NOMO-1 treated with dmso at 0.1 percent for 144 hours (cell line): Measurements from ENCODE around the gene ZNF821.
"Not testable (repeated sequence)": the region's sequence is repeated elsewhere in the genome, so short reads cannot be mapped to it uniquely, and the experiment has no call there.

Experiments
- DNase-seq: peaks from one replicate; lab custom pipeline; 2025; ENCODE audit not compliant: unreplicated experiment; lab: John Stamatoyannopoulos, UW

Gene ZNF821

GRCh38 chr16:71863995-71864394 lies 20.0 kb downstream of the ZNF821 start:
- no peak for DNase-seq

- no peak for DNase-seq
Measured at GRCh38 chr16:71859762-71860521, 24.0 kb downstream of the ZNF821 start.

DNA sequence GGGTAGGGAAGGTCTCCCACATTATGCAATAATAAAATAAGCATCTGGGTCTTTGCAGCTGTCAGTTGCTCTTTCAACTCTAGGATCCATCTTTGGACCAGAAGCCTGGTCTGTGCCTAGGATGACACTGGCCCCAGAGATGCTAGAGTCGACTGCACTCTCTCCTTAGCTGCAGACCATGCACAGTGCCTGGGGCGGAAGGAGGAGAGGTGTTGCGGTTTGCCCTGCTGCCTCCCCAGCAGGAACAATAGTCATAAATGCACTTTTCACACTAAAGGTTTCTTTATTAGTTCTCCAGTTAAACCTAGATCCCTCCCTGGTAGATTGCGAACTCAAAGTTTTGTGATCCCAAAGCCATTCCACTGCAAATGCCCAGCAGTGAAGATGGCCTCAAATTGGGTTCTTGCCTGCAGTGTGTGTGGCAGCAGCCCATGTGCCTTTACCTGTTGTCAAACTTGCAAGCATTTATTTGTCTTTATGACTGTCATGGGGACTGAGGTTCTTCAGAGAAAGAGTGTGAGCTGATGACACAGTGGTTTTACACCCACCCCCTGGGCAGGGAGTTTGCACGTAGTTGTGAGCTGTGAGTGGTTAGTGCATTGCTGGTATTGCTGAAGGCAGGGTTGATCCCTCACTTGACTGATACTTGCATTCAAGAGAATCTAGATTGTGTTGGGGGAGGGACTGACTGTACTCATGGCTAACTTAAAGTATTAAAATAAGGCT lies 27.9 kb downstream of the ZNF821 start:
- no peak for DNase-seq

DNA sequence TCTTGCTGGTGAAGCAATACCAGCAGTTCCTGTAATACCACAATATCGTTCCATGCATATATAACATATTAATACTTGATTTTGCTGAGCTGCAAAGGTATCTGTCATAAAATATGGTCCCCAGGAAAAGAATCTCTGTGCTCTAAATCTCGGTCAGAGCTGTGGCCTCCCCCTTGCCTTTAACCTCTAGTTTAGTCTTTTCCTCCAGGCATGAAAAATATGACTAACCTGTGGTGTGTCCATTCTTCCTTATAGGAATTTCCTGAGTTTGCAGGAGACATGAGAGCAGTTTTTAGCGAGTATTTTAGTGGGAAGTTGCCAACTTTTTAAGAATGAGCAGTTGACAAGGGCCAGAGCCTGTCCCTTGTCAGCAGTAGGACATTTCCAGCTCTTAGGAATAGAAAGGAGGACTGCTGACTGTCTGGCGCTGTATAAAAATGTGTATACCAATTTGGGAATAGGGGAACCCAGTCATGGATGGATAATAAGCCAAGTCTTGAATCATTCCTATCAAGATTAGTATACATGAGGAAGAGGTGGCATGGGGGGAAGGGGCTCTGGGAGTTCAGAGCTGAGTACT lies 29.5 kb downstream of the ZNF821 start:
- no peak for DNase-seq

GRCh38 chr16:71853413-71853812 lies 30.6 kb downstream of the ZNF821 start:
- DNase-seq = no peak

DNA sequence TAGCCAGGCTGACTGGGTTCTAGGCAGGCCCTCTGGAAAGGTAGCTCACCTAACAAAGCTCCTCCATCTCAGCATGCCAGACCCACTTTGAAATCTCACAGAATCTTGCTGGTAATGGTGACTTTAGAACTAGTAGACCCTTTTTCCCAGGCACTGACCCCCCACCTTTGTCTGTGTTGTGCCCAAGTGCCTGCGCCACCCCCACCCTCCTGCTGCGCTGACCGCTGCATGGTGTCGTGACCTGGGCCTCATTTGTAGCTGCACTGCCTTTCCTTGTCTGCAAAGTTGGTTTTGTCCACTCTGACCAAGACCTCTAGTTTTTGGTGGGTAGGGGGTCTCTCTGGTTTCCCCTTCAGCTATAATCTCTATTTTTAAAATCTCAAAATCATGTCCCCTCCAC lies 31.4 kb downstream of the ZNF821 start:
- DNase-seq = no peak

- DNase-seq = no peak
Measured at GRCh38 chr16:71852158-71852557, 31.8 kb downstream of the ZNF821 start.

GRCh38 chr16:71851746-71852145 lies 32.2 kb downstream of the ZNF821 start:
- no peak for DNase-seq

- no peak for DNase-seq
Measured at GRCh38 chr16:71848622-71849021, 35.4 kb downstream of the ZNF821 start.

DNA sequence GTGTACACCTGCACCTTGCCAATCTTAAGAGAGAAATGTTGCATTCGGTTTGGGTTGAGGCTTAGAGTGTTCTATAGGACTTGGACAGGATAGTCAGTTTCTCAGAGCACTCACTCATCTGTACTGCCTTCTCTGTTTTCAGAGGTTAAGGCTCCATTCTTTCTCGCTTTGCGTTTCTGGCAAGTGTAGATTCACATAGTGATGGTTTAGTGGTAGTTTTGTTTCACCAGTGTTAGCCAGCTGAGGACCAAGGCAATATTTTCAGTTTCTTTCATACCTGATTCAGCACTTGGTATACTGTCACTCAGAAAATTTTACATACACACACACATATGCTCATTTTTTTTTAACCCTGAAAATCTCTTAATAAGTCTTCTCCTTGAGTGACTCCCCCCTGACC lies 36.9 kb downstream of the ZNF821 start:
- DNase-seq = no peak

GRCh38 chr16:71846431-71846830 lies 37.6 kb downstream of the ZNF821 start:
- no peak for DNase-seq

DNA sequence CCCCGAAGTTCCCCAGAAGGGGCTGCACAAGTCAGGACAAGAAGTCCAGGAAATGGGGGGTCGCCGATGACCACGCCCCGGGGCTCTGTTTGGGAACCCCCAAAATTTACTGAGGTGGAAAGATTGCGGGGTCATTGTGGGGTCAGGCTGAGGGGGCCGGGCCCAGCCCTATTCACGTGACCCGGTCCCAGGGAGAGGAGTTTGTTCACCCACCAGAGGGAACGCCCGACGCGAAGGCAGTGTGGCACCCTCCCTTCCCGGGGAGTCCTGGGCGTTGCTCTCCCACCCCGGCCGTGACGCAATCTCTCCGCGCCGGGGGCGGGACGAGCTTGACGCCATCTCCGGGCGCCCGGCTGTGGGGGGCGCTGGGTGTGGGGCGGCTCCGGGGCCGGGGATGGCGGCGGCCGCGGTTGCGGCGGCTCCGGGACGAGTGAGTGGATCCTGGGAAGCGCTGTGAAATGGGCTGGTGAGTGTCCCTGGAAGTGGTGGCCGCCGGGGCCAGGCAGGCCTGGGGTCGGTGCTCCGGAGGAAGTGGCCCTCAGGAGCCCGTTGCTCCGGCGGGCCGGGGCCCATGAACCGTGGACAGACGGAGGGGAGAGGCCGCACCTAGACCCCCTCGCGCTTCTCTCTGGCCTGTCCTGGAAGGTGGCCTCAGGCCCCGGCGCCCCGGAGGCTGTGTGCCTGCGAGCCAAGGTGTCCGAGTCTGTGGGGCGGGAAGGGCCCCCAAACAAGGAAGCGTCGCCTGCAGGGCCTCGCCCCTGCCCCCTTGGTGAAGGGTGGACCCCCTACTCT lies 38.1 kb downstream of the ZNF821 start, which contains the start of gene ATXN1L:
Gene ATXN1L, plus strand, starts transcription at position 338 of the 792 bp plus-strand sequence. CDS start 3,765 bp downstream, outside the sequence.
- peak; percentile 78 for DNase-seq

- no peak for DNase-seq
Measured at GRCh38 chr16:71843572-71843971, 40.4 kb downstream of the ZNF821 start.

- no peak for DNase-seq
Measured at GRCh38 chr16:71840052-71840451, 43.9 kb downstream of the ZNF821 start.

DNA sequence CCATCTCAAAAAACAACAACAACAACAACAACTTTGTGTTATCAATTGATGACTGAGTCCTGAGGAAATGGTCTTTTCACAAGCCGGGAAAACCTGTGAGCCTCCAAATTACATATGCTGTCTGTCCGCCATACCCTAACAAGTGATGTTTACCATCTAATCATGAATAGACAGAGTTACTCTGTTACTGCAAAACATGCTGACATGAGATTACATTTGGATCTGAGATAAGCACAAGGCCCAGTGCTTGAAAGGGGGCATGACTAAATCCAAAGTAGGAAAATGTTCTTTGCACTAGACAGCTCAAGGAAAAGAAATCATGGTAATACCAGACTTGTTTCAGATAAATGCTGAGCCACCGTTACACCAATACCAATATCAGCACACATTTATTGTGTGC lies 46.8 kb downstream of the ZNF821 start:
- DNase-seq = no peak

- no peak for DNase-seq
Measured at GRCh38 chr16:71834291-71834690, 49.7 kb downstream of the ZNF821 start.

- DNase-seq = not testable (repeated sequence)
Measured at GRCh38 chr16:71832112-71832511, 51.9 kb downstream of the ZNF821 start.

DNA sequence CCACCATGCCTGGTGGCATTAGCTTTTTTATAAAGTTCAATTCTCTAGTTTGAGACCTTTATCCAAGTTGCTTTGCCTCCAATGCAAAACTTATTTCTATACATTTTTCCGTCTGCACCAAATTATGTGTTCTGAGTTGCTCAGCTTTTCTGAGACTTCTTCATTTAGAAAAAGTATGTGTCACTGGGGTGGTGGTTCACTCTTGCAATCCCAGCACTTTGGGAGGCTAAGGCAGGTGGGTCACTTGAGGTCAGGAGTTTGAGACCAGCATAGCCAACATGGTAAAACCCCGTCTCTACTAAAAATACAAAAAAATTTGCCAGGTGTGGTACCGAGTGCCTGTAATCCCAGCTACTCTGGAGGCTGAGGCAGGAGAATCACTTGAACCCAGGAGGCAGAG lies 52.3 kb downstream of the ZNF821 start:
- not testable (repeated sequence) for DNase-seq

- no peak for DNase-seq
Measured at GRCh38 chr16:71830359-71830758, 53.6 kb downstream of the ZNF821 start.

GRCh38 chr16:71826533-71827017 lies 57.4 kb downstream of the ZNF821 start:
- no peak for DNase-seq

DNA sequence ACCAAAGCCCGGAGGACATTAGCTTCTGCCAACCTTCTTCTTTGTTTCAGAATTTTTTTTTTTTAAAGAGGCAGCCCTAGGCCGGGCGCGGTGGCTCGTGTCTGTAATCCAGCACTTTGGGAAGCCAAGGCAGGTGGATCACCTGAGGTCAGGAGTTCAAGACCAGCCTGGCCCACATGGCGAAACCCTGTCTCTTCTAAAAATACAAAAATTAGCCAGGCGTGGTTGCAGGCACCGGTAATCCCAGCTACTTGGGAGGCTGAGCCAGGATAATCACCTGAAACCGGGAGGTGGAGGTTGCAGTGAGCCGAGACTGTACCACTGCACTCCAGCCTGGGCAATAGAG lies 66.9 kb downstream of the ZNF821 start:
- DNase-seq = not testable (repeated sequence)
